Urinary bladder (tissue), 4 donors: ENCODE measurements around the gene CRYZL1. TPM values are rescaled to one million over a fixed set of nuclear protein-coding genes. Genes with fewer than 3 reads are reported as not detected.

ENCODE experiments used
- DNase-seq: peaks from one replicate; pipeline ENCODE4 v3.0.0-alpha.2; 2015; ENCODE audit errors: extremely low spot score
- H3K27ac ChIP-seq: one replicate; pipeline ENCODE4 v1.5.1; 2013; ENCODE audit warnings: low read depth, mild to moderate bottlenecking, moderate library complexity
- H3K36me3 ChIP-seq: one replicate; pipeline ENCODE4 v1.6.1; 2013; ENCODE audit warnings: mild to moderate bottlenecking, moderate library complexity; ENCODE audit not compliant: insufficient read depth
- H3K4me1 ChIP-seq: one replicate; pipeline ENCODE4 v1.6.1; 2013; ENCODE audit warnings: mild to moderate bottlenecking, moderate library complexity; ENCODE audit not compliant: insufficient read depth
- H3K4me3 ChIP-seq: one replicate; pipeline ENCODE4 v1.5.1; 2013; ENCODE audit warnings: low read depth, low read length
- WGBS: extraction: QIAGEN DNeasy Blood & Tissue Kit; methylation state at CpG from one replicate; pipeline ENCODE4 v1.1.7; 2013; 5-methylcytosine and 5-hydroxymethylcytosine counted together
- polyA plus RNA-seq: library from polyadenylated mRNA; stranded (reverse); fragments of 200-250 nt; gene quantifications from one replicate; pipeline ENCODE4 v1.2.3, GENCODE V29; 2013
- total RNA-seq: library from RNA; depleted of rRNA; stranded (reverse); fragments of >200 nt; gene quantifications from one replicate; pipeline ENCODE4 v1.2.3, GENCODE V29; 2014
- donor health status: healthy with polysubstance abuse.
- donor health status: healthy.

The CRYZL1 gene
- total and polyA plus RNA-seq, 2 donors, result 29.7 to 69.3 TPM

- no peak overlapping the region for H3K27ac ChIP-seq
- H3K4me1 ChIP-seq, result no peaks in the 10 kb centered on the region
- H3K36me3 ChIP-seq, result peaks cover 23% of the 10 kb centered on the region
- no peak for DNase-seq
- WGBS, result 98% methylated on average over 32 of the region's 32 CpGs
- H3K4me3 ChIP-seq, result no peak overlapping the region
These were observed 86.6 kb downstream of the CRYZL1 start for GRCh38 chr21:33554982-33555344.

GRCh38 chr21:33554236-33554981 is 87.1 kb downstream of the CRYZL1 start:
- no peak overlapping the region for H3K27ac ChIP-seq
- DNase-seq, result no peak
- no peak overlapping the region for H3K4me3 ChIP-seq
- H3K4me1 ChIP-seq, result no peaks in the 10 kb centered on the region
- WGBS, result 96% methylated on average over 18 of the region's 18 CpGs
- peaks cover 23% of the 10 kb centered on the region for H3K36me3 ChIP-seq

- no peak overlapping the region for H3K4me3 ChIP-seq
- WGBS, result 98% methylated on average over 12 of the region's 12 CpGs
- no peaks in the 10 kb centered on the region for H3K4me1 ChIP-seq
- no peak for DNase-seq
- peaks cover 23% of the 10 kb centered on the region for H3K36me3 ChIP-seq
- H3K27ac ChIP-seq, result no peak overlapping the region
These were observed 88.4 kb downstream of the CRYZL1 start for GRCh38 chr21:33552999-33553598.

GRCh38 chr21:33552093-33552998 is 89.2 kb downstream of the CRYZL1 start:
- Histone ChIP-seq H3K4me1 (no peaks in the 10 kb centered on the region), H3K36me3 (peaks cover 21% of the 10 kb centered on the region), H3K27ac (no peak overlapping the region), H3K4me3 (no peak overlapping the region)
- 98% methylated on average over 24 of the region's 24 CpGs for WGBS
- DNase-seq, result no peak

- WGBS, result 100% methylated on average over 2 of the region's 2 CpGs
- DNase-seq, result no peak
- no peaks in the 10 kb centered on the region for H3K4me1 ChIP-seq
- H3K27ac ChIP-seq, result no peak overlapping the region
- no peak overlapping the region for H3K4me3 ChIP-seq
- H3K36me3 ChIP-seq, result peaks cover 21% of the 10 kb centered on the region
These were observed 89.9 kb downstream of the CRYZL1 start for GRCh38 chr21:33551664-33552063.

GRCh38 chr21:33550772-33551660 is 90.5 kb downstream of the CRYZL1 start:
- H3K27ac ChIP-seq, result no peak overlapping the region
- WGBS, result 98% methylated on average over 23 of the region's 23 CpGs
- no peaks in the 10 kb centered on the region for H3K4me1 ChIP-seq
- peaks cover 21% of the 10 kb centered on the region for H3K36me3 ChIP-seq
- H3K4me3 ChIP-seq, result no peak overlapping the region
- no peak for DNase-seq

- Histone ChIP-seq H3K4me1 (no peaks in the 10 kb centered on the region), H3K36me3 (peaks cover 21% of the 10 kb centered on the region), H3K4me3 (no peak overlapping the region), H3K27ac (no peak overlapping the region)
- no peak for DNase-seq
- 98% methylated on average over 19 of the region's 19 CpGs for WGBS
These were observed 91.4 kb downstream of the CRYZL1 start for GRCh38 chr21:33549848-33550771.

GRCh38 chr21:33546086-33546485 is 95.5 kb downstream of the CRYZL1 start:
- Histone ChIP-seq H3K4me3 (no peak overlapping the region), H3K36me3 (peaks cover 5% of the 10 kb centered on the region), H3K27ac (no peak overlapping the region), H3K4me1 (no peaks in the 10 kb centered on the region)
- no peak for DNase-seq
- 64% methylated on average over 3 of the region's 3 CpGs for WGBS

GRCh38 chr21:33544451-33545195 is 96.9 kb downstream of the CRYZL1 start:
- Histone ChIP-seq H3K4me1 (no peaks in the 10 kb centered on the region), H3K4me3 (peak overlapping the region; percentile 77), H3K36me3 (no peaks in the 10 kb centered on the region), H3K27ac (no peak overlapping the region)
- WGBS, result 16% methylated on average over 8 of the region's 8 CpGs
- DNase-seq, result no peak

- Histone ChIP-seq H3K4me1 (no peaks in the 10 kb centered on the region), H3K36me3 (no peaks in the 10 kb centered on the region), H3K4me3 (peak overlapping the region; percentile 77), H3K27ac (peak overlapping the region; percentile 98)
- under 1% methylated on average over 26 of the region's 26 CpGs for WGBS
- no peak for DNase-seq
These were observed 97.9 kb downstream of the CRYZL1 start for GRCh38 chr21:33543505-33544129.

GRCh38 chr21:33542640-33543504 is 98.7 kb downstream of the CRYZL1 start, which contains the start of gene SON:
Gene SON, plus strand, starts transcription at chr21:33543038. Its CDS starts 55 bp downstream, at chr21:33543093.
- DNase-seq, result peak; percentile 96
- Histone ChIP-seq H3K27ac (peak within 1 kb of the TSS; percentile 99), H3K36me3 (no peaks in the 10 kb centered on the region), H3K4me1 (no peaks in the 10 kb centered on the region), H3K4me3 (peak within 1 kb of the TSS; percentile 77)
- under 1% methylated on average over 56 of the region's 57 CpGs for WGBS
